Bronchial epithelial cell (primary cell): Measurements from ENCODE around the gene ASAP2. TPM values are rescaled to one million over a fixed set of nuclear protein-coding genes. Genes with fewer than 3 reads are reported as not detected.
A peak's percentile ranks its signal among the peaks of the same experiment; 100 is the strongest.

ENCODE experiments used
- DNase-seq: peaks from one replicate; pipeline ENCODE4 v3.0.0-alpha.2; 2010; ENCODE audit warnings: low read depth
- FAIRE-seq: peaks from 2 replicates; lab custom pipeline; 2011; peaks lifted over from hg19 to GRCh38; lab: Jason Lieb, UNC
- H3K27me3 ChIP-seq: 2 replicates; pipeline ENCODE4 v1.5.1; 2011; ENCODE audit warnings: low read length; ENCODE audit not compliant: control insufficient read depth, insufficient read depth
- H3K36me3 ChIP-seq: 2 replicates; pipeline ENCODE4 v1.5.1; 2011; ENCODE audit warnings: low read length; ENCODE audit not compliant: control insufficient read depth, insufficient read depth
- H3K4me3 ChIP-seq: 2 replicates; pipeline ENCODE4 v1.5.1; 2011; ENCODE audit warnings: mild to moderate bottlenecking, low read depth, low read length, control low read depth
- CTCF ChIP-seq: IDR thresholded peaks from 2 replicates; pipeline ENCODE4 v1.5.1; 2011; ENCODE audit warnings: mild to moderate bottlenecking, moderate library complexity, low read length, control low read depth, inconsistent platforms; ENCODE audit not compliant: insufficient read depth, severe bottlenecking
- total RNA-seq: library from RNA; depleted of rRNA; stranded (reverse); fragments of >200 nt; gene quantifications from 2 replicates; pipeline ENCODE4 v1.2.1, GENCODE V29; 2014

ASAP2 gene
- total RNA-seq, 1 donor from 2014 or later = 25.5 TPM

DNA sequence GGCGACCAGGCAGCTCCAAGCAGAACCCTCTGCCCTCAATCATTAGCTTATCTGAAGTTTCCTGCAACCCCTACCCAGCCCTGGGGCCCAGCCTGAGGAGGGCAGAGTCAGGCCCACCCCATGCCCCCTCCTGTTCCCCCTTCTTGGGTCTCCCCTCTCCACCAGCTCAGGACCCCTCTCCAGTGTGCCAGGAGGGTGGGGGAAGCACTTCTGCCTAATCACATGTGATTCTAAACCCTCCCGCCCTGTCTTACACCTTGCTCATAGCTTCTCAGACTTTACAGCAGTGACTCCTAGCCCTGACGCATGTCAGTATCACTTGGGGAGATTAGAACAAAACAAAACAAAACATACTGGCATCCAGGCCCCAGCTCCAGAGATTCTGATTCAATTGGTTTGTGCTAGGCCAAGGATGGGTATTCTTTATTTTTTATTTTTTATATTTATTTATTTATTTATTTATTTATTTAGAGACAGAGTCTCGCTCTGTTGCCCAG is 42.5 kb upstream of the ASAP2 start:
- DNase-seq (peak; percentile 45), FAIRE-seq (no peak)

GRCh38 chr2:9165625-9166024 is 41.0 kb upstream of the ASAP2 start:
- peak; percentile 41 for DNase-seq
- Histone ChIP-seq H3K36me3 (no peaks in the 10 kb centered on the region), H3K27me3 (no peaks in the 10 kb centered on the region), H3K4me3 (no peak overlapping the region)
- no peak for FAIRE-seq
- no peak for TF ChIP-seq CTCF

More for the DNA sequence above, 42.5 kb upstream of the ASAP2 start:
- Histone ChIP-seq H3K27me3 (no peaks in the 10 kb centered on the region), H3K4me3 (no peak overlapping the region), H3K36me3 (no peaks in the 10 kb centered on the region)
- no peak for TF ChIP-seq CTCF

DNA sequence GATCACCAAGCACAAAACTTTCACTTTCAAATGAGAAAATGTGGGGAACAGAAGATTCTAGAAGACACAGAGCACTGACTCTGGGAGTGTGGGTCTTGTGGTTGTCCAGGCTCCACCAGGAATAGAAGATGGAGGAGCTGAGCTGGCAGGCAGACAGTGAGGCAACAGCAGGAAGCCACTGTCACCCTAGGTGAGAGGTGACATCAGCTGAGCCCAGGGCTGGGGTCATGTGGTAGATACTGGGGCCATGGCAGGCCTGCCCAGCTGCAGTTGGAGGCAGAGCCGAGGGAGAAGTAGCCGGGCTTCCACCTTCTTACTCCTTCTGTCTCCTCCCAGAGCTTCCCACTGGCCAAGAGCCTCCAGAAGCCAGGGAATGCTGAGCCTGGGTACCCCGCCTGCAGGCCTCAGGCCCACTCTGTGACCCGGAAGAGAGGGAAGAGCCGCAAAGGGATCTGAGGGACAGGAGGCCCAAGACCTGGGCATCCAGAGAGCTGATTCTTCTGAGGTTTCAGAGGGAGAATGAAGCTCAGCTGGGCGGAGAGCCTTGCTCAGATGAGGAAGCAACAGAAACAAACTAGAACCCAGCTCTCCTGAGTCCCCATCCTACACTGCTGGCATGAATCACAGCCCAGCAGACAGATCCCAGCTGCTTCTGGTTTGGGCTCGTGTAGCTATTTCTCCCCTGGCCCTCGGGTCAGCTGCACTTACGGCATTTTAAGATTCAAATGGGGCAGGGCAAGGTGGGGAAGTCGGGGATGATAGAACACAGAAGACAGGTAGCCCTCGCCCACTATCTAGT is 39.8 kb upstream of the ASAP2 start:
- FAIRE-seq (no peak), DNase-seq (no peak)
- Histone ChIP-seq H3K27me3 (no peaks in the 10 kb centered on the region), H3K36me3 (no peaks in the 10 kb centered on the region), H3K4me3 (no peak overlapping the region)
- no peak for TF ChIP-seq CTCF

DNA sequence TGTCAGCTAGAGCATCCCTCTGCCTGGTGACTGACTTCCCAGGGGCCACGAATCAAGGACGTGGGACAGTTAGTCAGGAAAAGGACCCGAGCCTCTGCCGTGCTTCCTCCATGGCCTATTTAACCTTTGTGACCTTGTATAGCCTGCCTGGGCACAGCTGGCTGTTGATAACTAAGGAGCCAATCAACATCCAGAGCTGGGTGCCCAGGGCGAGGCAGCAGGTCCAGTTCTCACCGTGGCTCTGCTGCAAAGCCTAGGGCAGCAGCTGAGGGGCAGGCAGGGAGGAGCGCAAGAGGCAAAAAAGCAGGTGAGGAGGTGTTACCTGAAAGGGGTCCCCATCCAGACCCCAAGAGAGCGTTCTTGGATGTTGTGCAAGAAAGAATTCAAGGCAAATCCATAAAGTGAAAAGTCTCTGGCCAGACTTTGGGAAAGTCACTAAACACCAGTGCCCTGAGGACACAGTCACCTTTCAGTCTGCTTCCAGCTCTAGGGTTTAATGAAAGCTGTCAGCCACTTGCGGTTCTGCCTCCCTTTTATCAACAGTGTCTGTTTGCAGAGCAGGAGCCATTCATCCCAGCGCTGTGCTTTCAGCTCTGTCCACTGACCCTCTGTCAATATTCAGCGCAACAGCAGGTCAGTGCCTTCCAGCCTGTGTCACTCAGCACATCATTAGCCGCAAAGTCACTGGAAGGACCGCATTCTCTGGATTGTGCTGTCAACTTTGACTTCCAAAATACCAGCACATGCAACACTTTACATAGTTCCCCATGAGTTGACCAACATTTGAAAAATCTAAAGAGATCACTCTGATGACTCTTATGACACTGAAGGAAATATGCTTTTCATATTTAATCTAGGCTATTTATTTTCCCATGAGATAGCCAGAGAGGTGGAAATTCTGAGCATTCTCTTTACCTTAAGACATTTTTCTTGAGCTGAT is 38.6 kb upstream of the ASAP2 start:
- H3K36me3 ChIP-seq = no peaks in the 10 kb centered on the region
- no peak overlapping the region for H3K4me3 ChIP-seq
- FAIRE-seq (no peak), DNase-seq (no peak)
- no peak for TF ChIP-seq CTCF
- no peaks in the 10 kb centered on the region for H3K27me3 ChIP-seq

DNA sequence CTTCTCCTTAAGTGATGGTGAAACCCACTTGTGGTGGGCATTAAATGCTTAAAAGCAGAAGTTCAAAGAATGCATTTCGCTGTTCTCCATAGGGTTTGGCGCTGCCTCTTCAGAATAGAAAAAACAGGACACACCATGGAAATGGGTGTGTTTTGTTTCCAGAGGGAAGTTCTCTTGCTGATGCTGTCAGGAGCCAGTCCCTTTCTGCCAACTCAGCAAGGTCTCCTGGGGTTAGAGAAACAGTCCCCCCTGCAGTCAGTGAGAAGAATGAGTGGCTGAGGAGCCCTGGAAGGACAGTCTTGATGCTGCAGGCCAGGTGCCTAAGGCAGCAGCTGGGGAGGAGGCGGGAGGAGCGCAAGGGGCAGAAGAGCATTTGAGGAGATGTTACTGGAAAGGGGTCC is 37.8 kb upstream of the ASAP2 start:
- H3K36me3 ChIP-seq = no peaks in the 10 kb centered on the region
- TF ChIP-seq CTCF = no peak
- no peaks in the 10 kb centered on the region for H3K27me3 ChIP-seq
- no peak for DNase-seq
- no peak for FAIRE-seq
- no peak overlapping the region for H3K4me3 ChIP-seq
